Measurements from ENCODE around the gene MDC1.

The MDC1 gene

GRCh38 chr6:30703821-30704220, 13.3 kb downstream of the MDC1 start:
- H3K4me3 ChIP-seq (ENCODE audit: control insufficient read depth, low read depth, low read length) = no peak overlapping the region
- no peak for TF ChIP-seq CTCF (IDR thresholded peaks at IDR 0.05; ENCODE audit: control insufficient read depth, insufficient read depth, low read depth, low read length, missing control alignments)
- no peak for DNase-seq (ENCODE audit: low read depth)

- TF ChIP-seq CTCF (IDR thresholded peaks at IDR 0.05; ENCODE audit: control insufficient read depth, insufficient read depth, low read depth, low read length, missing control alignments) = no peak
- no peak for DNase-seq (ENCODE audit: low read depth)
- no peak overlapping the region for H3K4me3 ChIP-seq (ENCODE audit: control insufficient read depth, low read depth, low read length)
Measured at GRCh38 chr6:30703011-30703410, 14.1 kb downstream of the MDC1 start.

- no peak for TF ChIP-seq CTCF (IDR thresholded peaks at IDR 0.05; ENCODE audit: control insufficient read depth, insufficient read depth, low read depth, low read length, missing control alignments)
- no peak for DNase-seq (ENCODE audit: low read depth)
Measured at GRCh38 chr6:30700340-30700739, 16.7 kb downstream of the MDC1 start.

GRCh38 chr6:30696432-30696831, 20.6 kb downstream of the MDC1 start:
- TF ChIP-seq CTCF (IDR thresholded peaks at IDR 0.05; ENCODE audit: control insufficient read depth, insufficient read depth, low read depth, low read length, missing control alignments) = no peak
- no peak overlapping the region for H3K4me3 ChIP-seq (ENCODE audit: control insufficient read depth, low read depth, low read length)

More at GRCh38 chr6:30700340-30700739, 16.7 kb downstream of the MDC1 start:
- H3K4me3 ChIP-seq (ENCODE audit: control insufficient read depth, low read depth, low read length) = no peak overlapping the region

GRCh38 chr6:30691208-30691847, 25.8 kb downstream of the MDC1 start:
- TF ChIP-seq CTCF (IDR thresholded peaks at IDR 0.05; ENCODE audit: control insufficient read depth, insufficient read depth, low read depth, low read length, missing control alignments) = no peak
- peak overlapping the region; percentile 83 for H3K4me3 ChIP-seq (ENCODE audit: control insufficient read depth, low read depth, low read length)
- no peak for DNase-seq (ENCODE audit: low read depth)

More at GRCh38 chr6:30696432-30696831, 20.6 kb downstream of the MDC1 start:
- DNase-seq (ENCODE audit: low read depth) = no peak

GRCh38 chr6:30690403-30691207, 26.5 kb downstream of the MDC1 start, which contains the start of gene NRM:
Gene NRM, minus strand, starts transcription at chr6:30690984. Its CDS starts 10 bp downstream, at chr6:30690974.
- DNase-seq (ENCODE audit: low read depth) = no peak
- TF ChIP-seq CTCF (IDR thresholded peaks at IDR 0.05; ENCODE audit: control insufficient read depth, insufficient read depth, low read depth, low read length, missing control alignments) = no peak
- H3K4me3 ChIP-seq (ENCODE audit: control insufficient read depth, low read depth, low read length) = peak within 1 kb of the TSS; percentile 83

Measured in AG09309 (cell line).